ENCODE data around the gene SHCBP1. TPM values are rescaled to one million over a fixed set of nuclear protein-coding genes. Genes with fewer than 3 reads are reported as not detected.

The SHCBP1 gene
- 2.1 TPM for total RNA-seq
- long read RNA-seq, partial matches to known transcripts = 0 of 4 reads
- long read RNA-seq, other reads (novel, unspliced or antisense) = 0 of 4 reads

GRCh38 chr16:46621006-46621933, at the start of gene SHCBP1:
Gene SHCBP1 (minus strand): TSS chr16:46621379. CDS start chr16:46621359, 20 bp downstream.
- DNase-seq (peak; percentile 84), ATAC-seq (peak; percentile 89 to 91)
- no peak for TF ChIP-seq CTCF (IDR thresholded peaks at IDR 0.05)
- Histone ChIP-seq H3K27ac (no peak within 1 kb of the TSS), H3K9me3 (no peaks in the 10 kb centered on the region), H3K36me3 (no peaks in the 10 kb centered on the region), H3K27me3 (ENCODE audit: low read depth) (no peaks in the 10 kb centered on the region), H3K4me1 (peaks cover 18% of the 10 kb centered on the region), H3K4me3 (peak within 1 kb of the TSS; percentile 69)
- intact Hi-C loops (cut with DNase I) = no loop called here

GRCh38 chr16:46662123-46662522, 40.9 kb upstream of the SHCBP1 start:
- no peak for ATAC-seq
- H3K36me3 ChIP-seq = peaks cover 98% of the 10 kb centered on the region
- no peak overlapping the region for H3K27ac ChIP-seq
- H3K9me3 ChIP-seq = no peaks in the 10 kb centered on the region
- no peak for TF ChIP-seq CTCF (IDR thresholded peaks at IDR 0.05)
- H3K27me3 ChIP-seq (ENCODE audit: low read depth) = no peaks in the 10 kb centered on the region
- no peak overlapping the region for H3K4me3 ChIP-seq
- H3K4me1 ChIP-seq = no peaks in the 10 kb centered on the region
- no peak for DNase-seq
- intact Hi-C loops (cut with DNase I) = no loop called here

GRCh38 chr16:46658925-46659324, 37.7 kb upstream of the SHCBP1 start:
- Histone ChIP-seq H3K4me1 (no peaks in the 10 kb centered on the region), H3K27me3 (ENCODE audit: low read depth) (no peaks in the 10 kb centered on the region), H3K27ac (no peak overlapping the region), H3K36me3 (peaks cover 69% of the 10 kb centered on the region), H3K9me3 (no peaks in the 10 kb centered on the region), H3K4me3 (no peak overlapping the region)
- intact Hi-C loops (cut with DNase I) = no loop called here
- peak; percentile 71 for DNase-seq
- TF ChIP-seq CTCF (IDR thresholded peaks at IDR 0.05) = no peak
- ATAC-seq = peak; percentile 85 to 96

- DNase-seq (no peak), ATAC-seq (no peak)
- no peaks in the 10 kb centered on the region for H3K9me3 ChIP-seq
- H3K4me3 ChIP-seq = no peak overlapping the region
- no peaks in the 10 kb centered on the region for H3K36me3 ChIP-seq
- TF ChIP-seq CTCF (IDR thresholded peaks at IDR 0.05) = no peak
- no peaks in the 10 kb centered on the region for H3K4me1 ChIP-seq
- H3K27ac ChIP-seq = no peak overlapping the region
- H3K27me3 ChIP-seq (ENCODE audit: low read depth) = no peaks in the 10 kb centered on the region
- intact Hi-C loops (cut with DNase I) = no loop called here
Observed at GRCh38 chr16:46651305-46651704, 30.1 kb upstream of the SHCBP1 start.

- no peak for TF ChIP-seq CTCF (IDR thresholded peaks at IDR 0.05)
- intact Hi-C loops (cut with DNase I) = no loop called here
- H3K36me3 ChIP-seq = no peaks in the 10 kb centered on the region
- no peaks in the 10 kb centered on the region for H3K9me3 ChIP-seq
- H3K4me1 ChIP-seq = no peaks in the 10 kb centered on the region
- peak in 1 of 2 donors; percentile 26 for ATAC-seq
- H3K27ac ChIP-seq = no peak overlapping the region
- H3K27me3 ChIP-seq (ENCODE audit: low read depth) = no peaks in the 10 kb centered on the region
- no peak for DNase-seq
- H3K4me3 ChIP-seq = no peak overlapping the region
Observed at GRCh38 chr16:46650254-46650623, 29.1 kb upstream of the SHCBP1 start.
